A549 (cell line): Measurements from ENCODE around the gene IL10. TPM values are rescaled to one million over a fixed set of nuclear protein-coding genes. Genes with fewer than 3 reads are reported as not detected.

Source experiments
- ATAC-seq, 2 experiments: fragments of 200-7000 bp in 1 of 2; fragments of >200 bp in 1 of 2; cut with Nextera tagmentation in 1 of 2; cut with Tn5 transposase in 1 of 2; 3 replicates each; pipeline versions ENCODE4 v1.8.0 to v1.9.1; 2018 to 2020; ENCODE audit warnings: mild to moderate bottlenecking in 1 of 2, moderate library complexity in 1 of 2
- CTCF ChIA-PET: fragments of 300-600 bp; sonication (Branson Sonifier 250); formaldehyde crosslinking; extraction: SDS; loops from one replicate; lab custom pipeline; 2021; ENCODE audit warnings: antibody characterized with exemption, inconsistent platforms; lab: Yijun Ruan, JAX
- POLR2A ChIA-PET: fragments of 350-600 bp; formaldehyde crosslinking; extraction: SDS; loops from one replicate; lab custom pipeline; 2021; ENCODE audit warnings: antibody characterized with exemption, inconsistent platforms; lab: Yijun Ruan, JAX
- DNase-seq, 2 experiments: peaks; one replicate each; pipeline versions ENCODE4 v3.0.0 to v3.0.0-alpha.2; 2011 to 2016; ENCODE audit warnings: low read depth in 1 of 2, low spot score in 1 of 2
- FAIRE-seq: peaks from 2 replicates; lab custom pipeline; 2011; peaks lifted over from hg19 to GRCh38; lab: Jason Lieb, UNC
- H3K27ac ChIP-seq, 2 experiments: fragments of >200 bp; sonication (Bioruptor Twin); formaldehyde crosslinking; 3 replicates each; pipeline ENCODE4 v1.5.1; 2016 to 2017
- H3K4me1 ChIP-seq: fragments of >200 bp; sonication (Bioruptor Twin); formaldehyde crosslinking; 3 replicates; pipeline ENCODE4 v1.6.1; 2016
- H3K4me2 ChIP-seq: fragments of >200 bp; sonication (Bioruptor Twin); formaldehyde crosslinking; 3 replicates; pipeline ENCODE4 v1.6.1; 2016
- H3K4me3 ChIP-seq: fragments of >200 bp; sonication (Bioruptor Twin); formaldehyde crosslinking; 3 replicates; pipeline ENCODE4 v1.5.1; 2016
- H3K9me3 ChIP-seq: fragments of >200 bp; sonication (Bioruptor Twin); formaldehyde crosslinking; 3 replicates; pipeline ENCODE4 v1.6.1; 2016
- BCL3 ChIP-seq: fragments of >200 bp; sonication (Bioruptor Twin); formaldehyde crosslinking; IDR thresholded peaks from 3 replicates; pipeline ENCODE4 v1.6.1; 2016
- CBX8 ChIP-seq: fragments of 200-600 bp; sonication (generic); IDR thresholded peaks from 2 replicates; pipeline ENCODE4 v1.6.1; 2016
- CHD2 ChIP-seq: fragments of 150-350 bp; IDR thresholded peaks from 2 replicates; pipeline ENCODE4 v1.6.1; 2014; ENCODE audit warnings: low read length; ENCODE audit not compliant: partially characterized antibody
- CHD4 ChIP-seq: fragments of 200-600 bp; sonication (generic); IDR thresholded peaks from 2 replicates; pipeline ENCODE4 v1.6.1; 2016; ENCODE audit warnings: antibody characterized with exemption, mild to moderate bottlenecking, borderline replicate concordance
- EHF ChIP-seq: fragments of 250-450 bp; sonication (Bioruptor Pico); IDR thresholded peaks from 2 replicates; pipeline ENCODE4 v1.5.0; 2020; ENCODE audit warnings: mild to moderate bottlenecking
- EHMT2 ChIP-seq: fragments of 200-600 bp; sonication (generic); IDR thresholded peaks from 2 replicates; pipeline ENCODE4 v1.6.1; 2016; ENCODE audit warnings: antibody characterized with exemption, low read depth, mild to moderate bottlenecking, moderate library complexity
- ELK1 ChIP-seq: fragments of 150-350 bp; IDR thresholded peaks from 2 replicates; pipeline ENCODE4 v1.6.1; 2014; ENCODE audit warnings: low read depth, mild to moderate bottlenecking, low read length
- EP300 ChIP-seq, 2 experiments: fragments of >200 bp; sonication (Bioruptor Twin); formaldehyde crosslinking; IDR thresholded peaks; 2 replicates in 1 of 2; 3 replicates in 1 of 2; pipeline ENCODE4 v1.6.1; 2016 to 2017
- FOSB ChIP-seq: fragments of 250-450 bp; sonication (Bioruptor Pico); IDR thresholded peaks from 2 replicates; pipeline ENCODE4 v1.5.0; 2020; ENCODE audit warnings: mild to moderate bottlenecking, moderate library complexity
- FOSL2 ChIP-seq, 2 experiments: fragments of 450-650 bp in 1 of 2; fragments of >200 bp in 1 of 2; sonication (Bioruptor Twin) in 1 of 2; formaldehyde crosslinking; IDR thresholded peaks; 2 replicates each; pipeline versions ENCODE4 v1.5.0 to v1.6.1; 2016 to 2020; ENCODE audit warnings: mild to moderate bottlenecking in 1 of 2, moderate library complexity in 1 of 2
- GATA3 ChIP-seq: IDR thresholded peaks from 2 replicates; pipeline ENCODE4 v1.6.1; 2012; ENCODE audit warnings: borderline replicate concordance
- HEYL ChIP-seq: fragments of 250-450 bp; sonication (Bioruptor Pico); IDR thresholded peaks from 2 replicates; pipeline ENCODE4 v1.8.0; 2021; ENCODE audit warnings: mild to moderate bottlenecking, moderate library complexity
- HOXB5 ChIP-seq: fragments of 250-450 bp; sonication (Bioruptor Pico); IDR thresholded peaks from 2 replicates; pipeline ENCODE4 v1.5.0; 2020; ENCODE audit warnings: mild to moderate bottlenecking, moderate library complexity
- JUNB ChIP-seq: fragments of >200 bp; sonication (Bioruptor Twin); formaldehyde crosslinking; IDR thresholded peaks from 2 replicates; pipeline ENCODE4 v1.6.1; 2016
- KDM1A ChIP-seq: fragments of 200-600 bp; sonication (generic); IDR thresholded peaks from 2 replicates; pipeline ENCODE4 v1.6.1; 2016; ENCODE audit warnings: low read depth, mild to moderate bottlenecking
- MAX ChIP-seq: IDR thresholded peaks from 2 replicates; pipeline ENCODE4 v1.6.1; 2012
- MAZ ChIP-seq: fragments of 150-350 bp; IDR thresholded peaks from 2 replicates; pipeline ENCODE4 v1.6.1; 2014; ENCODE audit warnings: antibody characterized with exemption, low read depth, low read length, borderline replicate concordance
- MYC ChIP-seq: IDR thresholded peaks from 2 replicates; pipeline ENCODE4 v1.6.1; 2012; ENCODE audit warnings: mild to moderate bottlenecking, inconsistent platforms, low read length, improper control_type of control experiment, borderline replicate concordance
- NPAS2 ChIP-seq: fragments of 250-450 bp; sonication (Bioruptor Pico); IDR thresholded peaks from 2 replicates; pipeline ENCODE4 v1.8.0; 2022; ENCODE audit warnings: mild to moderate bottlenecking, moderate library complexity, borderline replicate concordance
- PBX3 ChIP-seq: IDR thresholded peaks from 2 replicates; pipeline ENCODE4 v1.6.1; 2012
- PHF8 ChIP-seq: fragments of 200-600 bp; sonication (generic); IDR thresholded peaks from 2 replicates; pipeline ENCODE4 v1.6.1; 2016; ENCODE audit warnings: low read depth, mild to moderate bottlenecking, antibody characterized with exemption, moderate library complexity, borderline replicate concordance
- POLR2A ChIP-seq: IDR thresholded peaks from 2 replicates; pipeline ENCODE4 v1.6.1; 2012; ENCODE audit warnings: mild to moderate bottlenecking, low read length
- POLR2AphosphoS2 ChIP-seq: conservative IDR thresholded peaks from 2 replicates; pipeline ENCODE4 v1.6.1; 2012; ENCODE audit warnings: low read length, improper control_type of control experiment, inconsistent platforms
- RAD21 ChIP-seq, 2 experiments: fragments of >200 bp in 1 of 2; sonication (Bioruptor Twin) in 1 of 2; formaldehyde crosslinking in 1 of 2; IDR thresholded peaks in 1 of 2; conservative IDR thresholded peaks in 1 of 2; 2 replicates in 1 of 2; 3 replicates in 1 of 2; pipeline ENCODE4 v1.6.1; 2012 to 2018; ENCODE audit warnings: inconsistent platforms in 1 of 2
- RARB ChIP-seq: fragments of 250-450 bp; sonication (Bioruptor Pico); IDR thresholded peaks from 2 replicates; pipeline ENCODE4 v1.8.0; 2021; ENCODE audit warnings: mild to moderate bottlenecking, moderate library complexity
- RCOR1 ChIP-seq: fragments of 150-350 bp; IDR thresholded peaks from 2 replicates; pipeline ENCODE4 v1.6.1; 2014; ENCODE audit warnings: antibody characterized with exemption, low read length, low read depth
- RFX5 ChIP-seq: fragments of 450-650 bp; IDR thresholded peaks from 2 replicates; pipeline ENCODE4 v1.7.1; 2014; ENCODE audit warnings: antibody characterized with exemption, mild to moderate bottlenecking, moderate library complexity
- RNF2 ChIP-seq: fragments of 200-600 bp; sonication (generic); IDR thresholded peaks from 2 replicates; pipeline ENCODE4 v1.6.1; 2016; ENCODE audit warnings: low read depth, mild to moderate bottlenecking, antibody characterized with exemption, moderate library complexity, borderline replicate concordance
- SMC3 ChIP-seq: fragments of >200 bp; sonication (Bioruptor Twin); formaldehyde crosslinking; IDR thresholded peaks from 3 replicates; pipeline ENCODE4 v1.6.1; 2018; ENCODE audit warnings: inconsistent platforms
- TFCP2L1 ChIP-seq: fragments of 250-450 bp; sonication (Bioruptor Pico); IDR thresholded peaks from 2 replicates; pipeline ENCODE4 v1.5.0; 2021; ENCODE audit warnings: mild to moderate bottlenecking
- ZFP36 ChIP-seq: fragments of 450-650 bp; IDR thresholded peaks from 2 replicates; pipeline ENCODE4 v1.6.1; 2014; ENCODE audit warnings: borderline replicate concordance; ENCODE audit not compliant: partially characterized antibody
- WGBS: methylation state at CpG from one replicate; pipeline ENCODE4 v1.1.6; 2017; ENCODE audit errors: missing lambda C conversion rate; 5-methylcytosine and 5-hydroxymethylcytosine counted together
- polyA plus RNA-seq, 4 experiments: library from polyadenylated mRNA; depleted of rRNA in 3 of 4; stranded (reverse); fragments of >200 nt; fragmentation: RNase III in 1 of 4; extraction: RNeasy Plus Mini Kit Qiagen cat#74134 plus additional on column Dnase treatment in 1 of 4; gene quantifications; 2 replicates in 3 of 4; 3 replicates in 1 of 4; pipeline ENCODE4 v1.2.3, GENCODE V29; 2011 to 2017
- TF ChIP-seq, protein P1 (sequence below): fragments of 250-450 bp; sonication (Bioruptor Pico); IDR thresholded peaks from 2 replicates; pipeline ENCODE4 v1.5.0; 2021; ENCODE audit warnings: mild to moderate bottlenecking, moderate library complexity, borderline replicate concordance
- TF ChIP-seq, protein P2 (sequence below): fragments of 450-650 bp; IDR thresholded peaks from 2 replicates; pipeline ENCODE4 v1.6.1; 2014; ENCODE audit warnings: antibody characterized with exemption

The IL10 gene
- polyA plus RNA-seq, 2 of the 4 experiments (the other 2 are of a cell fraction): not detected

GRCh38 chr1:206723805-206724472 is 48.4 kb downstream of the IL10 start:
- peak; percentile 80 to 86 for ATAC-seq
- peaks cover 72% of the 10 kb centered on the region for H3K4me1 ChIP-seq
- DNase-seq: peak; percentile 78 to 79
- H3K27ac ChIP-seq: peak overlapping the region; percentile 90 to 92
- ChIA-PET POLR2A (no interaction called here), CTCF (interaction anchor here (1.0 to 10.6 kb wide), 10 partner anchors 11 to 283 kb away, joined by 3 to 116 read pairs (median 6); no protein-coding TSS in a partner anchor)
- H3K9me3 ChIP-seq: no peaks in the 10 kb centered on the region
- H3K4me3 ChIP-seq: peak overlapping the region; percentile 26; the same call in 1 of the 3 replicates
- H3K4me2 ChIP-seq: peak overlapping the region; percentile 88
- no peak for FAIRE-seq
- 19% methylated on average over 12 of the region's 12 CpGs for WGBS
- TF ChIP-seq MAX (peak; percentile 53), TFCP2L1 (CRISPR knock-in tag) (no peak), GATA3 (peak; percentile 43; the same call in 1 of the 2 replicates), RFX5 (no peak), EHF (CRISPR knock-in tag) (no peak), RCOR1 (no peak), FOSL2 (IDR thresholded peaks at IDR 0.05) (peak; percentile 70), FOSL2 (CRISPR knock-in tag; IDR thresholded peaks at IDR 0.05) (peak; percentile 83), CHD4 (no peak), EHMT2 (no peak), SMC3 (peak; percentile 30; the same call in 2 of the 3 replicates), PHF8 (no peak), FOSB (CRISPR knock-in tag) (no peak), POLR2A (0 out of 2 replicates have a peak, but pooled peaks have one; percentile 25), MYC (0 out of 2 replicates have a peak, but pooled peaks have one; percentile 16), MAZ (no peak), BCL3 (peak; percentile 72; the same call in 2 of the 3 replicates), RARB (CRISPR knock-in tag) (no peak), EP300 (IDR thresholded peaks at IDR 0.05) (peak; percentile 48 to 68; a peak in 2 of 5 replicates), NPAS2 (no peak), HOXB5 (CRISPR knock-in tag) (peak; percentile 64; the same call in 1 of the 2 replicates), CBX8 (no peak), RAD21 (conservative IDR thresholded peaks at IDR 0.05 in 1 of 2, IDR thresholded peaks at IDR 0.05 in 1 of 2) (peak in 1 of 2 experiments; percentile 35; a peak in 3 of 5 replicates), PBX3 (0 out of 2 replicates have a peak, but pooled peaks have one; percentile 33), ZFP36 (no peak), JUNB (peak; percentile 82), POLR2AphosphoS2 (no peak), KDM1A (no peak), RNF2 (no peak), CHD2 (no peak), HEYL (CRISPR knock-in tag) (no peak), ELK1 (no peak)
- TF ChIP-seq, protein P1, sequence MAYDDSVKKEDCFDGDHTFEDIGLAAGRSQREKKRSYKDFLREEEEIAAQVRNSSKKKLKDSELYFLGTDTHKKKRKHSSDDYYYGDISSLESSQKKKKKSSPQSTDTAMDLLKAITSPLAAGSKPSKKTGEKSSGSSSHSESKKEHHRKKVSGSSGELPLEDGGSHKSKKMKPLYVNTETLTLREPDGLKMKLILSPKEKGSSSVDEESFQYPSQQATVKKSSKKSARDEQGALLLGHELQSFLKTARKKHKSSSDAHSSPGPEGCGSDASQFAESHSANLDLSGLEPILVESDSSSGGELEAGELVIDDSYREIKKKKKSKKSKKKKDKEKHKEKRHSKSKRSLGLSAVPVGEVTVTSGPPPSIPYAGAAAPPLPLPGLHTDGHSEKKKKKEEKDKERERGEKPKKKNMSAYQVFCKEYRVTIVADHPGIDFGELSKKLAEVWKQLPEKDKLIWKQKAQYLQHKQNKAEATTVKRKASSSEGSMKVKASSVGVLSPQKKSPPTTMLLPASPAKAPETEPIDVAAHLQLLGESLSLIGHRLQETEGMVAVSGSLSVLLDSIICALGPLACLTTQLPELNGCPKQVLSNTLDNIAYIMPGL (CRISPR knock-in tag): no peak
- TF ChIP-seq, protein P2, sequence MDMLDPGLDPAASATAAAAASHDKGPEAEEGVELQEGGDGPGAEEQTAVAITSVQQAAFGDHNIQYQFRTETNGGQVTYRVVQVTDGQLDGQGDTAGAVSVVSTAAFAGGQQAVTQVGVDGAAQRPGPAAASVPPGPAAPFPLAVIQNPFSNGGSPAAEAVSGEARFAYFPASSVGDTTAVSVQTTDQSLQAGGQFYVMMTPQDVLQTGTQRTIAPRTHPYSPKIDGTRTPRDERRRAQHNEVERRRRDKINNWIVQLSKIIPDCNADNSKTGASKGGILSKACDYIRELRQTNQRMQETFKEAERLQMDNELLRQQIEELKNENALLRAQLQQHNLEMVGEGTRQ: no peak
